HCEC 1CT (cell line): Measurements from ENCODE around the gene PLEKHJ1.
A peak's percentile ranks its signal among the peaks of the same experiment; 100 is the strongest.

Source experiments
- DNase-seq: peaks from one replicate; pipeline ENCODE4 v3.0.0-alpha.2; 2017

PLEKHJ1 gene

DNA sequence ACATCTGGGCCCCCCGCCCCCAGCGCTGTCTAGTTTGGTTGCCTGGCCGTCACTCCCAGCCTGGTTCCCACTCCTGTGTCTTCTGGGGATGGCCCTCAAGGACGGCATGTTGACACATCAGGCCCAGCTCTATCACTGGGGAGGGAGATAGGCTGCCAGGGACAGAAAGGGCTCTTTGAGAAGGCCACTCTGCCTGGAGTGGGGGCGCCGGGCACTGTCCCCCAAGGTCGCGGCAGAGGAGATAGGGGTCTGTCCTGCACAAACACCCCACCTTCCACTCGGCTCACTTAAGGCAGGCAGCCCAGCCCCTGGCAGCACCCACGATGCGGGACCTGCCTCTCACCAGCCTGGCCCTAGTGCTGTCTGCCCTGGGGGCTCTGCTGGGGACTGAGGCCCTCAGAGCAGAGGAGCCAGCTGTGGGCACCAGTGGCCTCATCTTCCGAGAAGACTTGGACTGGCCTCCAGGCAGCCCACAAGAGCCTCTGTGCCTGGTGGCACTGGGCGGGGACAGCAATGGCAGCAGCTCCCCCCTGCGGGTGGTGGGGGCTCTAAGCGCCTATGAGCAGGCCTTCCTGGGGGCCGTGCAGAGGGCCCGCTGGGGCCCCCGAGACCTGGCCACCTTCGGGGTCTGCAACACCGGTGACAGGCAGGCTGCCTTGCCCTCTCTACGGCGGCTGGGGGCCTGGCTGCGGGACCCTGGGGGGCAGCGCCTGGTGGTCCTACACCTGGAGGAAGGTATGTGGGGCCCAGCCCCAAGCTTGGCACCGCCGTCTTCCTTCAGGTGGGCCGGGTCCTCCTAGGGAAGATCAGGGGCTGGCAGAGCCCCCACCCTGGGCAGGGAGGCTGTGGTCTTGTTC, 13.1 kb upstream of the PLEKHJ1 start, which contains the start of gene AMH:
Gene AMH, plus strand, starts transcription at position 314 of the 857 bp plus-strand sequence. Its CDS starts 10 bp downstream, at position 324.
- DNase-seq, result no peak

DNA sequence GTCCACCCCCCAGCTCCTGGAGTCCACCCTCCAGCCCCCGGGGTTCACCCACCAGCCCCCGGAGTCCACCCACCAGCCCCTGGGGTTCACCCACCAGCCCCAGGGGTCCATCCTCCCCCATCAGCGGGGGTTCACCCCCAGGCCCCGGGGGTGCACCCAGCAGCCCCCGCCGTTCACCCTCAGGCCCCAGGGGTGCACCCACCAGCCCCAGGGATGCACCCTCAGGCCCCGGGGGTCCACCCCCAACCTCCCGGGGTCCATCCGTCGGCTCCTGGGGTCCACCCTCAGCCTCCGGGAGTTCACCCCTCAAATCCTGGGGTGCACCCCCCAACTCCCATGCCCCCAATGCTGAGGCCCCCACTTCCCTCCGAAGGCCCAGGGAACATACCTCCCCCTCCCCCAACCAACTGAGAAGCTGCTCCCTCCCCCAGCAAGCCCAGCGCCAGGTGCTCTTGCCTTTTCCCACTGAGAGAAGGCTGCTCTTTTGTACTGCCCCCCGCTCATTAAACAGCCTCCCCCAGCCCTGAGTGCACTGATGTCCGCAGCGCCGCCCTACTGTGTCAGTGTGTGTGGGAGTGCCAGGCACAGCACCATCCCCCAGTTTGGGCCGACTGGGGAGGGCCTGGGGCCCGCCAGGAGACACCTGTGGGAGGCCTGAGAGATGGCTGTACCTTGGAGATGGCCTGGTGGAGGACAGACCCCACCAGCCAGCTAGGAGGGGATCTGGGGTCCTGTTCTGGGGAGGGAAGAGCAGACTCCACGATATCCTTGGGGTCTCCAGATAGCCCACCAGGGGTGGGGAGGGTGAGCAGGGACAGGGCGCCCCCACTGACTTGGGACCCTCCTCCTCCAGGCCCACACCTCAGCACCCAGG, 12.2 kb upstream of the PLEKHJ1 start:
- DNase-seq, result no peak

DNA sequence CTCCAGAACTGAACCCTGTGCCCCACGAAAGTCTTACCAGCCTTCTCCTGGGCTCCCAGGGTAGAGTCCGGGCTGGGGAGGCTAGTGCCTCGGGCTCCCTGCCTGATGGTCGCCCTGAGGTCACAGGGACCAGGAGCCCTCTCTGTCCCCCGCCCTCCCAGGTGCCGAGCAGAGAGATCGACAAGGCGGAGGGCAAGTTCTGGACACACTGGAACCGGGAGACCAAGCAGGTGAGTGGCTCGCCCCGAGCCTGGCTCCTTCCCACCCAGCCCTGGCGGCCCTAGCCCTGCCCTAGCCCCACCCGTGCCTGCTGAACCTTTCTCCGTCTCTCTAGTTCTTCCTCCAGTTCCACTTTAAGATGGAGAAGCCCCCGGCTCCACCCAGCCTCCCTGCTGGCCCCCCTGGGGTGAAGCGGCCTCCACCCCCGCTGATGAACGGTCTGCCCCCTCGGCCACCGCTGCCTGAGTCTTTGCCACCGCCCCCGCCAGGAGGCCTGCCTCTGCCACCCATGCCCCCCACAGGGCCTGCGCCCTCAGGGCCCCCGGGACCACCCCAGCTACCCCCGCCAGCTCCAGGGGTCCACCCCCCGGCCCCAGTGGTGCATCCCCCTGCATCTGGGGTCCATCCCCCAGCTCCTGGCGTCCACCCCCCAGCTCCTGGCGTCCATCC, 11.4 kb upstream of the PLEKHJ1 start:
- no peak for DNase-seq

DNA sequence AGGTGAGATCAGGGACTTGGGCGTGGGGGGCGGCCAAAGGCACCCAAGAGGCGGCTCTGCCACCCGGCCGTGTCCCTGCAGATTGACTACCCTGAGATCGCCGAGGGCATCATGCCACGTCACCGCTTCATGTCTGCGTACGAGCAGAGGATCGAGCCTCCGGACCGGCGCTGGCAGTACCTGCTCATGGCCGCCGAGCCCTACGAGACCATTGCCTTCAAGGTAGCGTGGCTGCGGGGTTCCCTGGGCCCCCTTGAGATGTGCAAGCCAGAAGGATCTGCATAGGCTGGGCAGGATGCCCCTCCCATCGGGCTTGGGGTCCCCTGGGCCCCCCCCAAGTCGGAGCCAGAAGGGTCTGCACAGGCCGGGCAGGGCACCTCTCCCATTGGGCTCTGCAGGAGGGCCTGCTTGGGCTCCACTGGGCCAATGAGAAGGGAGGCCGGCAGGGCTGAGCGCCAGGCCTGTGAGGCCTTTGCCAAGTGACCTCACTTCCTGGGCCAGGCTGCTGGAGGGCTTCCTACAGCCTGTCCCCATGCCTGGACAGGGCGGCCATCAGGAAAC, 10.8 kb upstream of the PLEKHJ1 start:
- DNase-seq, result peak; percentile 53

DNA sequence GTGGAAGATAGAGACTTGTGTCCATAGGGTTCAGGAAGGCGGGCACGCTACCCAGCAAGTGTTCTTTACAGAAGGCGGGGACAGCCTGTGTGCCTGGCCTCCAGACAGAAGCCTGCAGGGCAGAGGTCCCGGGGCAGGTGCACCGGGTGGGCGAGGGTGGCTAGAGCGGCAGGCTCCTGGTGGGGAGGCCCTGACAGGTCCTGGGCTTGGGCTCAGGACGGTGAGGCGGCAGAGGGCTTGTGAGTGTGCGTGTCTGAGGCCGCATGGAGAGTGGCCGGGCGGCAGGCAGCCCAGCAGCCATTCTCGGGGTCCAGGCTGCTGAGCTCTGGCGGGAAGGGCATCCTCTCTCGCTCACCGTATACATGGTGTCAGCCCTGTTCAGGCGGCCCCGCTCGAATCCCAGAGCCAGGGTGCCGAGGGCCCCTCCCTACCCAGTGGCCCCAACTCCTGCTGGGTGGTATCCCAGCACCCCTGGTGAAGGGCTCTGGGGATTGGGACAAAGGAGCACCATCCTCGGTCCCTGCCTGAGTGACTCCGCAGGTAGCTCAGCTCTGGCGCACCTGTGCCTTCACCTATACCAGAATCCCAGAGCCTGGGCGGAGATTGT, 10.0 kb upstream of the PLEKHJ1 start:
- no peak for DNase-seq

DNA sequence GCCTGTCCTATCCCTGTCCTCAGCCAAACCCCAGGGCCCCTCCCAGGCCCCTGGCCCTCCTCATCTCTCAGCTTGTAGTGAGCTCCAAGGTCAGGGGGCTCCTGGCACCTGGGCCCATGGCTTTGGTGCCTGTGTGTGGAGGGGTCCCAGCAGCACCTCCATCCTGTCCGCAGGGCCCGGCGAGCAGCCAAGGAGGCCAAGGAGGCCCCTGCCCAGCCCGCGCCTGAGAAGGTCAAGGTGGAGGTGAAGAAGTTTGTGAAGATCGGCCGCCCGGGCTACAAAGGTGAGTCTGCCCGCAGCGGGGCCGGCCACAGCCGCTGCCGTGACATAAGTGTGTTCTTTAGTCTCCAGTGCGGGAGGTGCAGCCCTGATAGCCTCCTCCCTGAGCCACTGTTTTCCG, 9.1 kb upstream of the PLEKHJ1 start:
- no peak for DNase-seq

DNA sequence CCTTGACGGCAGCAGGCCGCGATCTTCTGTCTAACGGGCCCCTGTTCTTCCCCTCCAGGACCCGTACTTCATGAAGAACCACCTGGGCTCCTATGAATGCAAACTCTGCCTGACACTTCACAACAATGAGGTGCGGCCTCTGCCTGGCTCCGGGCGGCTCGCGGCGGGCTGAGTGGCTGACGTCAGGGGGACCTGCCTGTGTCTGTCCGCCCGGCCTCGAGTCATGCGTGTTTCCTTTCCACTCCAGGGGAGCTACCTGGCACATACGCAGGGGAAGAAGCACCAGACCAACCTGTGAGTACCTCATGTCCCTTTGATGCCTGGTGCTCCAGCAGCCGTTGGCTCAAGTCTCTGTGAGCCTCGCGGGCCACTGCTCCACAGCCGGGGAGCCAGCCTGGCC, 8.4 kb upstream of the PLEKHJ1 start:
- DNase-seq, result no peak

DNA sequence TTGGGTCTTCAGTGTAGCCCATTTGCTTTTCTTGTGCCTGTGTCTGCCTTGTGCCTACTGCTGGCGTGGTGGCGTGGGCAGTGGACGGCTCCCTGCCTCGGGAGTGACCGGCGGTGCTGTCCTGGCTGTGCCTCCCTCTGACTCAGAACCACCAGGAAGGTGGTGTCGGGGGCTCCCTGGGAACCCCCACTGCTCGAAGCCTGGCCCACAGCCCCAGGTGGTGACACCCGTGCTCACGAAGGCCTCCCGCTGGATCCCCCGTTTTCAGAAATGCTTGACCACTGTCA, 7.9 kb upstream of the PLEKHJ1 start:
- no peak for DNase-seq

DNA sequence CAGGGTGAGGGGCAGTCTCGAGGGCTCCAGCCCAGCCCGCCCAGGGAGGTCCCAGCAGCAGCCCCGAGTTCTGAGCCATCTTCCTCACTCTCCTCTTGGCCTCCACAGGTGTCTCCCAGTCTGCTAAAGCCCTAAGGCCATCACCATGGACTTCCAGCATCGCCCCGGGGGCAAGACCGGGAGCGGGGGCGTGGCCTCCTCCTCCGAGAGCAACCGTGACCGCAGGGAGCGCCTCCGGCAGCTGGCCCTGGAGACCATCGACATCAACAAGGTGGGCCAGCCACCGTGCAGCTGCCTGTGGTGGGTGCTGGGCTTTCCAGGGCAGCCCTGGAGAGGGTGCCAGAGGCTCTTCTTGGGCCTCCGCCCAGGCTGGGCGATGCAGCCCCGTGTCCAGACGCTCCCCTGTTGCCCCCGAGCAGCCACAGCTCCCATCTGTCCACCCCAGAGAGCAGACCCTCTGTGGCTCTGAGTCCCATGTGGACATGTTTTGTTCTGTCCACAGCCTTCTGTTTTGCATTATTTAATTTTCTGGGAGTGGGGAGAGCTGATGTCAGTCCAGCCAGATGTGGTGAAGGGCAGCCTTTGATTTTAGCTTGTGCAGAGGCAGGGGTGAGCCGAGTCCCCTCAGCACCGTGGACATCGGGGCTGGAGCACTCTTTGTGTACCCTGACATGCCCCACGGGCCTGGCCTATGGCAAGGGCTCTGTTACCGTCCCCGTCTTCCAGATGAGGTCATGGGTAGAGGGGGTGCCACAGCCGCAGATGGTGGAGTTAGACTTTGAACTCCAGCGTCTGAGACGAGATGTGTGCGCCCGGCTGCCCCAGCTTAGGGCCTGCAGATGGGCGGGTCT, 7.4 kb upstream of the PLEKHJ1 start:
- DNase-seq, result no peak

DNA sequence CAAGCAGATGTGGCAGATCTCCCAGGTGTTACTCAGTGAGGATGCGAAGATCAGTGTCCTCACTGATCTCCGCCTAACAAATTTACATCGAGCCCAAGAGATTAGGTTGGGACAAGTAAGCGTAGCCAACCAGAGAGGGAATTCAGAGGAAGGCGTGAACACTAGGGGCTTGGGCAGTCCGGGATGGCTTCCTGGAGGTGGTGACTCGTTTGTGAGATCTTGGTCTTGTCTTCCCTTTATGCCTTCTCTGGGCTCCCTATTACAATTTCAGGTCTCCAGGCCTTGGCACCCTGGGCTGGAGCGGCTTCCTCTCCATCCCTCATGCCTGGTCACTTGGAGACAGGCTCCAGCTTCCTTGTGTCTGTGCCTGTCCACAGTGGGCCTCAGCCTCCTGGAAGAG, 6.7 kb upstream of the PLEKHJ1 start:
- no peak for DNase-seq

DNA sequence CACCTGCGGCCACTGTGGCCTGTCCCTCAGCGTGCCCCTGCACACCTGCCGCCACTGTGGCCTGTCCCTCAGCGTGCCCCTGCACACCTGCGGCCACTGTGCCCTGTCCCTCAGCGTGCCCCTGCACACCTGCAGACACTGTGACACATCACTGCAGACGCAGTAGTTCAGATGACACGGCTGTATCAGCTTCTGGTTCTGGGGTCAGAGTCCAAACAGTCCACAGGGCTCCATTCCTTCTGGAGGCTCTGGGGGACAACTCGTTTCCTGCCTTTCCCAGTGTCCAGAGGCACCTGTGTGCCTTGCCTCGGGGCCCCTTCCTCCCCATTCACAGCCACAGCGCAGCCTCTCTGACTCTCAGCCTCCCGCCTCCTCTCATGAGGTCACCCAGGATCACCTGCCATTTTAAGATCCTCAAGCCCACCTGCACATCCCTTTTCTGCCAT, 6.0 kb upstream of the PLEKHJ1 start:
- DNase-seq, result no peak

DNA sequence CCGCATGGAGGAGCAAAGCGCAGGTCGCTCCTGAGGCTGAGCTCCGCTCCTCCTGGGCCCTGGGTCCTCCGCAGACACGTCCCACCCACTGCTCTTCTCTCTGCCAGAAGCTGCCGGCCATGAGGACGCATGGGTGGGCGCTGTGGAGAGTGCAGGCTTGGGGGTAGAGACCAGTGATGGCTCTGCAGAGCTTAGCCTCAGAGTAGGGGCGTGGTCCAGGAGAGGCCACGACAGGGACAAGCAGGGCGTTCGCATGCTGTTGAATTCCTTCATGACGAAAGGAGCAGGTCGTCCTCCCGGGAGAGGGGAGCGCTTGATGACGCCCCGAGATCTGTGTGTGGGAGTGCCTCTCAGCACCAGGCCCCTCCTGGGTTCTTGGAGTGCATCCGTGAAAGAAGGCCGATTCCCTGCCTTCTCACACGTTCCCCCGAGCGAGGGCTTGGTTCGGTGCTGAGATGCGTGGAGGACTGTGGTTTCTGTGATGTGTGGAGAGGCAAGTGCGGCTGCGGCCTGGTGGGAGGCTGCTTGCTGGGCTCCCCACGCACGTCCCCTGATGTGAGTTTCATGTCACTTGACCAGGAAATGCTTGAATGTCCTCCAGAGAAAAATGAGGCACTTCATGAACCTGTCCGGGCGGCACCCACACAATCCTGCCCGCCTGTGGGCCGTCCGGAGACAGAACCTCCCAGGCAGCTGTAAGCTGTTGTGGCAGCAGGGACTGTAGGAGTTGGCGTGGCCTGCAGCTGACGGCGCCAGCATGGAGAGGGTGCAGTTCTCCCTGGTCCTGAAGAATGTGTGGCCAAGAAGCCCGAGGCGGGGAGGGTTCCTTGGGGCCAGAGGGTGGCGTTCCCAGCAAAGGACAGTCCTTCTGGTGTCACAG, 5.0 kb upstream of the PLEKHJ1 start:
- DNase-seq, result no peak

DNA sequence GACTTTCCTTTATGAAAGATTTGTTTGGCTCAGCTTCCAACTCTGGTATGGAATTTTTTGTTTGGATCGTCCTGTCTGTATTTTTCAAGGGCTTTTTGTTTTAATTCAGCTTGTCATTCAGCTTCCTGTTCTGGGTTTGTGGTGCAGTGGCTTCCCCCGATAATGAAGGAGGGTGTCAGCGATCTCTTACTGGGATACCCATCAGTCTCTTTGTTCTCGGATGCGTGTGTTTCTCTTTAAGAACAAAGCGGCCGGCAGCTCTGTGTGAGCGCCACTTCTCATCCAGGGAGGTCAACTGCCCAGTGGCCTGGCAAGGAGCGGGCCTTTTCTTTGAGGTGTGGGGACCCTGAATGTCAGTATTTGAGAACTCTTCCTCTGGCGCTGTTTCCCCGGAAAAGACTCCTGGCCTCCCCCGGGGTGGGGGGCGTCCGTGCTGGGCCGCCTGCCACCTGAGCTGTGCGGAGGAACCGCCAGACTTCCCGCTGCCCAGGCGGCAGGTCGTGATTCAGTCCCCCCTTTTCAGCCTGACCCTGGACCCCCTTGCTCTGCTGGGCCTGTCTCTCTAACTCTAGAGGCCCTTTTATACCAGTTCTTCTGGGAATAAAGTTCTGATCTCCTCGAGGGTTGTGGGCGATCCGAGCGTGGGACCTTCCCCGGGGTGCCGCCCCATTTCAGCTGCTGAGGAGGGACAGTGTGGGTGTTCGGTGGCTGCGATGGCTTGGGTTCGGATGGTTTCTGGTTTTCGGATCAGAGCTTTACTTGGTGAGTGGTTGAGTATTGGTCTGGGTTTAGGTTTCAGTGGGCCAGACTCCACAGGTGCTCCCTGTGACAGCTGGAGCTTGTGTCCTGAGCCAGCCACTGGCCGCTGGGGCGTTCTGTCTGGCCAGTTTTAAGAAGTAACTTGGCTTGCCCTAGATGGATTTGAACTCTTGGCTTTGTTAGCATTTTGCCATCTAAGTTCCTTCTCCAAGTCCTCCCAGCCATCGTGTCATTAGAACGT, 3.9 kb upstream of the PLEKHJ1 start:
- no peak for DNase-seq

DNA sequence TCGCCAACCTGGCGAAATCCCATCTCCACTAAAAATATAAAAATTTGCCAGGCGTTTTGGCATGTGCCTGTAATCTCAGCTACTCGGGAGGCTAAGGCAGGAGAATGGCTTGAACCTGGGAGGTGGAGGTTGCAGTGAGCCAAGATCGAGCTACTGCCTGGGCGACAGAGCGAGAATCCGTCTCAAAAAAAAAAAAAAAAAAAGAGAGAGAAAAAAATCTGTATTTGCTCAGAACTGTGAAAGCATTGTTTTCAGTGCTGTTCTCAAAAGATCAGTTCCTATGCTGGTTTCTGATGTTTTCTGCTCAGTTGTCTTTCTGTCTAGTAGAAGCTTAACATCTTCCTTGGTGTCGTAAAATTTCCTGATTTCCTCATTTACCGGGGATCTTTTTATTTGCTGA, 3.0 kb upstream of the PLEKHJ1 start:
- no peak for DNase-seq

DNA sequence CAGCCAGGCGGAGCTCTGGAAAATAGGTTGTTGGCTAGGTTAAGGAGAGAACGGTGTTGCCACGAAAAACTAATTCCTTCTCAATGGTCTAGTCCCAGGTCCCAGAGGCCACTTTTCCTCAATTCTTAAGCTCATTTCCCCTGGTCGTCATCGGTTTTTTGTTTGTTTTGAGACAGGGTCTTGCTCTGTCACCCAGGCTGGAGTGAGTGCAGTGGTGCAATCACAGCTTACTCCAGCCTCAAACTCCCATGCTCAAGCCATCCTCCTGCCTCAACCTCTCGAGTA, 1.7 kb upstream of the PLEKHJ1 start:
- DNase-seq, result no peak

DNA sequence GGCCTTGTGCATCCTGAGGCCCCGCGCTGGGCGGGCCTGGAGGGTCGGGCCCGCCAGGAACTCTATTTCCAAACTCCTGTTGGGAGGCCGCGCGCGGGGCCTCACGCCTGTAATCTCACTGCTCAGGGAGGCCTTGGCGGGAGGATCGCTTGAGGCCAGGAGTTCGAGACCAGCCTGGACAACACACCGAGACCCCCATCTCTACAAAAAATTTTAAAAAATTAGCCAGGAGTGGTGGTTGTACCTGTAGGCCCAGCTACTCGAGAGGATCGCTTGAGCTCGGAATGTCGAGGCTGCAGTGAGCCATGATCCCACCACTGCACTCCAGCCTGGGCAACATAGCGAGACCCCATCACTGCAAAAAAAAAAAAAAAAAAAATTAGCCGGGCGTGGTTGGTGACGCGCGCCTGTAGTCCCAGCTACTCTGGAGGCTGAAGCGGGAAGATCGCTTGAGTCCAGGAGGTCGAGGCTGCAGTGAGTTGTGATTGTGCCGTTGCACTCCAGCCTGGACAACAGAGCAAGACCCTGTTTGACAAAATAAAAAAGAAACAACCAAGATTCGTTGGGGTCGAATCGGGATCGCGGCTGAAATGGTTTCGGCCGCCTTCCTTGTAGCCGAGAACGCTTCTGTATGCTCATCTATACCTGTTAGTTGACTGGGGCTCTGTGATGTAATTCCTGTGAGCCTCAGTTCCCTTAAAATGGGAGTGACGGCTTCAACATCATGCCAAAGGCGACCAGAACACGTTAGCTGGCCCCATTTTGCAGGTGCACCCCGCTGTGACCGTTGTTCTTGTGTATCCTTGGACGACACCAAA, 1.1 kb upstream of the PLEKHJ1 start:
- no peak for DNase-seq

DNA sequence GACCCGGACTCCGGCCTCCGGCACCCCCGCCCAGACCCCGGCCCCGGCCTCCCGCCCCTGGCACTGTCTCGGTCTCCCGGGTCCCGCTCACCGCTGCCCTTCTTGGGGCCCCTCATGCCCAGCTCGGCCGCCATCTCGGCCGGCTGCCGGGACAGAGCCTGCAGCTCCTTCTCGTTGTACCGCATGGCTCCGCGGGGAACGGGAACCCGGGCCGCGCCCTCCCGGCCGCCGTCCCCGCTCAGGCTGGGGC, 140 bp downstream of the PLEKHJ1 start:
- DNase-seq, result no peak

DNA sequence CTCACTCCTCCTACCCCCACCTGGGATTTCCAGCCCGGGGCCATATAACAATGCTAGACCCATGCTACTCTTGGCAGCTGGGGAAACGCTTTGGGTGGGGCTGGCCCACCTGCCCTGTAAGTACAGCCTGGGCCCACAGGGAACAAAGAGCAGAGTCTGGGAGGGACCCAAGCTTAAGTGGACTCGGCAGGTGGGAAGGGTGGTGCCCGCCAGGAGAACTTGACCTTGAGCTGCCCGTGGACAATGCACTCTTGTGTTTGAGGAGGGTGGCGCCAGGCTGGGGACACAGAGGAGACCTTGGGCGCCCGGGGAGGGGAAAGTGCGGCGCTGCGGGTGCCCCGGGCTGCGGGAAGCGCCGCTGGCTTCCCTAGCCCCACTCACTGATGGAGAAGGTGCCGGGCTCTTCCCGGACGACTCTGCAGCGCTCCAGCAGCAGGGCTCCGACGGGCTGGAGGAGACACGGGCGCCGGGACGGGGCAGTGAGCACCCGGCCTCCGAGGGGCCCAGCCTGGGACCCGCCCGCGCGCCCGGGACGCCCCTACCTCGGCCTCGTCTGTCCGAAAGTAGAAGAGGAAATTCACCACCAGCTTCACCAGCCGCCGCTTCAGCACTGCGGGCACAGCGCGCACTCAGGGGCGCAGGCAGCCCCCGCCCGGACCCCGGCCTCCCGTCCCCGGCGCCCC, 607 bp downstream of the PLEKHJ1 start:
- DNase-seq, result peak; percentile 5

DNA sequence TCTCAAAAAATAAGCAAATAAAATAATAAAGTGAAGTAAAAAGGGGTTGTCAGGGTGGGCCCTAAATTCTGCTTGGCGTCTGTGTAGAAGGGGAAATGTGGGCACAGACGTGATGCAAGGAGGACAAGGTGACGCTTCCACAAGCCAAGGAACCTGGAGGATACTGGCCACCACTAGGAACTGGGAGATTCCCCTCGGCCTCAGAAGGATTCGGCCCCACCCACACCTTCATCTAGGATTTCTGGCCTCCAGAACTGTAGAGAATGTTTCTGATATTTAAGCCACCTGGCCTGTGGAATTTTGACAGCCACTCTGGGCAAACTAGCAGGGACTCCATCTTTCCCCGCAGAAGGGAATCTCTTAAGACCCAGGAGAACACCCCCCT, 1.1 kb downstream of the PLEKHJ1 start:
- DNase-seq, result no peak
